ENCODE measurements around the gene HNRNPM. TPM values are rescaled to one million over a fixed set of nuclear protein-coding genes. Genes with fewer than 3 reads are reported as not detected.
A peak's percentile ranks its signal among the peaks of the same experiment; 100 is the strongest.

The HNRNPM gene
- polyA plus RNA-seq, 1 donor = 472 TPM

- DNase-seq = no peak
These were observed 39.6 kb downstream of the HNRNPM start for GRCh38 chr19:8484331-8484894.

GRCh38 chr19:8485561-8486371 is 41.0 kb downstream of the HNRNPM start:
- DNase-seq = no peak

GRCh38 chr19:8486661-8487136 is 41.9 kb downstream of the HNRNPM start:
- DNase-seq = no peak

- DNase-seq = no peak
These were observed 42.5 kb downstream of the HNRNPM start for GRCh38 chr19:8487137-8487851.

GRCh38 chr19:8488365-8488764 is 43.6 kb downstream of the HNRNPM start:
- DNase-seq = no peak

GRCh38 chr19:8489561-8490394 is 45.0 kb downstream of the HNRNPM start:
- DNase-seq = no peak

GRCh38 chr19:8490395-8490760 is 45.6 kb downstream of the HNRNPM start:
- no peak for DNase-seq

- DNase-seq = no peak
These were observed 46.1 kb downstream of the HNRNPM start for GRCh38 chr19:8490873-8491272.

- DNase-seq = no peak
These were observed 46.8 kb downstream of the HNRNPM start for GRCh38 chr19:8491574-8491973.

GRCh38 chr19:8494158-8494557 is 49.4 kb downstream of the HNRNPM start:
- DNase-seq = no peak

GRCh38 chr19:8498295-8498694 is 53.5 kb downstream of the HNRNPM start:
- no peak for DNase-seq

- no peak for DNase-seq
These were observed 54.5 kb downstream of the HNRNPM start for GRCh38 chr19:8499048-8499833.

- no peak for DNase-seq
These were observed 55.4 kb downstream of the HNRNPM start for GRCh38 chr19:8500158-8500557.

GRCh38 chr19:8501516-8501915 is 56.7 kb downstream of the HNRNPM start:
- no peak for DNase-seq

- DNase-seq = no peak
These were observed 57.2 kb downstream of the HNRNPM start for GRCh38 chr19:8501981-8502380.

- DNase-seq = no peak
These were observed 58.7 kb downstream of the HNRNPM start for GRCh38 chr19:8503510-8503909.

- DNase-seq = no peak
These were observed 59.4 kb downstream of the HNRNPM start for GRCh38 chr19:8504171-8504570.

- no peak for DNase-seq
These were observed 60.1 kb downstream of the HNRNPM start for GRCh38 chr19:8504919-8505318.

- peak; percentile 84 for DNase-seq
These were observed 61.1 kb downstream of the HNRNPM start for GRCh38 chr19:8505680-8506401.

- DNase-seq = no peak
These were observed 61.7 kb downstream of the HNRNPM start for GRCh38 chr19:8506402-8506957.

Data from left kidney (tissue), 2 donors.